Ishikawa (cell line): Measurements from ENCODE around the gene MYOF.

Source experiments
- CREB1 ChIP-seq: IDR thresholded peaks from 2 replicates; pipeline ENCODE4 v1.6.1; 2012; ENCODE audit warnings: low read depth
- EP300 ChIP-seq: IDR thresholded peaks from 2 replicates; pipeline ENCODE4 v1.6.1; 2012; ENCODE audit warnings: borderline replicate concordance
- TAF1 ChIP-seq: IDR thresholded peaks from 2 replicates; pipeline ENCODE4 v1.6.1; 2012; ENCODE audit warnings: low read depth, mild to moderate bottlenecking
- TF ChIP-seq, protein P1 (sequence below): IDR thresholded peaks from 2 replicates; pipeline ENCODE4 v1.6.1; 2012

- TF ChIP-seq TAF1 (no peak), EP300 (peak; percentile 90), CREB1 (peak; percentile 43; the same call in 1 of the 2 replicates)
- TF ChIP-seq, protein P1, sequence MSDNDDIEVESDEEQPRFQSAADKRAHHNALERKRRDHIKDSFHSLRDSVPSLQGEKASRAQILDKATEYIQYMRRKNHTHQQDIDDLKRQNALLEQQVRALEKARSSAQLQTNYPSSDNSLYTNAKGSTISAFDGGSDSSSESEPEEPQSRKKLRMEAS = peak; percentile 28; the same call in 1 of the 2 replicates
These were observed 11.0 kb downstream of the MYOF start for GRCh38 chr10:93471110-93471651.
